Stimulated activated CD4-positive, alpha-beta T cell treated with anti-CD3 and anti-CD28 coated beads, Interleukin-4, amount 100 ng/mL, for 48 hours (primary cell): ENCODE measurements around the gene RAB5A.
"Not testable (repeated sequence)": the region's sequence is repeated elsewhere in the genome, so short reads cannot be mapped to it uniquely, and the experiment has no call there.

Experiments
- DNase-seq, 2 donors: peaks; one replicate each; pipeline ENCODE4 v3.0.0-alpha.2; 2020; ENCODE audit warnings: low read depth in 2 of 2

The RAB5A gene

DNA sequence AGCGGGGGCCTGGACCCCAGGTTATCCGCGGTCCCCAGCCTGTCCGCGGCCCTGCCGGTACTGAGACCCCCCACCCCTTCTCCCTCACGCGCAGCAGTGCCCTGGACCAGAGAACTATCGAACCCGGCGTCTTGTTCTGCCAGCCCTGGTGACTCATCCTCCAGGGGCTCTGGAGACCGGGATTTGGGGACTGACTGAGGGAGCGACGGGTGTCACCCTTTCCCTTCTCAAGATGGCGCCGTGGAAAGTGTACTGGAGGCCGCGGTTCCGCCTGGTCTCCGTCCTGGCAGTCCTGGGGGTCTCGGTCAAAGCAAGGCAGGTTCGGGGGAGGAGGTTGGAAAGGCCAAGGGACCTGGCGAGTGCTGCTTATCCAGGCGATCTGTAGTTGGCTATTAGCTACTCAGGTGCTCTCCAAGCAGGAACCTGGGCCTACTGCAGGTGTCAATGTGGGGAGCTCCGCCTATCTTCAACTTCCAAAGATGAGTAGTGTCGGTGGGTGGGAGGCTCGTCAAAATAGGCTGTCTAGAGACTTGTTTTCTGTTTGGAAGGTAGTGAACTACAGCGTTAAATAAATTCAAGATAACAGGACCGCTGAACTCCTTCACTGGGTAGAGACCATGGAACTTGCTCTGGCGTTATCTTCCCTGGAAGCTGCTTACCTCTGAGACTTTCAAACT is 790 bp downstream of the RAB5A start:
- DNase-seq: peak in 1 of 2 donors; percentile 33

DNA sequence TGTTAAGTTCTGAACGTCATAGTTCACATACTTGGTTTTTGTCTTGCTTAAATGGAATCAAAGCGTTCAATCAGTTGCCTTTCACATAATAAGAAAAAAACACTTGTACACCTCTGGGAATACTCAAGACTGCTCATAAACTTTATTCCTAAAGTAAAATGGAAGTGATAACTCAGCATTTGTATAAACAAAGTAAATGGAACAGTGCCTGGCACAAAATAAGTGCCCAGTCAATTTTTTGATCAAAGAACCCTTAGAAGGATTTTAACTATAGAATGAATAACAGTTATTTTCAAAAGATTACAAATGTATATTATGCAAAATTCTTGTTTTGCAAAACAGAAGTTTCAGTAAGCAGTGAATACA is 1.3 kb downstream of the RAB5A start:
- DNase-seq: no peak

DNA sequence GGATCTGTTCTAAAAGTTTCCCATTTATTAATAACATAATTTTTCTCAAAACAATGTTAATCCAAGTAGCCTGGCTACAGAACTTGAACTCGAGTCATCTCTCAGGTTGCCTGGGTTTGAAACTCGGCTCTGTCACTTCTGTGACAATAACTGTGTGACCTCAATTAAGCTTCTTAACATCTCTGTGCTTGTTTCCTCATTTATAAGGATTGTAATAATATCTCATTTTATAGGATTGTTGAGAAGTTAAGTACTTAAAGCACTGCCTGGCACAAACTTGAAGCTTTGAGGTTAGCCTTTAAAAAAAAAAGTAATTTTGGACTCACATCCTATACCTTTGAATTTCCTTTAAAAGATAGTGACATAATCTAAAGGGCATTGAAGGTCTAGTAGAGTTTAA is 3.4 kb downstream of the RAB5A start:
- DNase-seq: no peak

DNA sequence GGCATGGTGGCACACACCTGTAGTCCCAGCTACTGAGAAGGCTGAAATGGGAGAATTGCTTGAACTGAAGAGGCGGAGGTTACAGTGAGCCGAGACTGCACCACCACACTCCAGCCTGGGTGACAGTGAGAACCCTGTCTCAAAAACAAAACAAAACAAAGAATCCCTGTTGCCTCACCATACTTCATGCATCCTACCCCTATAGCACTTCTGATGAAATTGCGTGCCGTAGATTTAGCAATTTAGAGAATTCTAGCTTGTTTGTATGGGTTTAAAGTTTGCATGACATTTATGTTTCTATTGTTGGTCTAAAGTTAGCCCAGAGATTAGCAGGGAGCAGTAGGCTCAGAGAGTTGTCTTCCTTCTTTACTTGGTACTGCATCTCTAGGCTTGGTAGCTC is 7.8 kb downstream of the RAB5A start:
- no peak for DNase-seq

DNA sequence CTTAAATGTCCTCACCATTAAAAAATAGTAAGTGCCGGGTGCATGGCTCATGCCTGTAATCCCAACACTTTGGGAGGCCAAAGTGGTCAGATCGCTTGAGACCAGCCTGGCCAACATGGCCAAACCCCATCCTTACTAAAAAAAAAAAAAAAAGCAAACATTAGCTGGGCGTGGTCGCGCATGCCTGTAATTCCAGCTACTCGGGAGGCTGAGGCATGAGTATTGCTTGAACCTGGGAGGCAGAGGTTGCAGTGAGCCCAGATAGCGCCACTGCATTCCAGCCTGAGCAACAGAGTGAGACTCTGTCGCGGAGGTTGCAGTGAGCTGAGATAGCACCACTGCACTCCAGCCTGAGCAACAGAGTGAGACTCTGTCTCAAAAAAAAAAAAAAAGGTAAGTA is 10.5 kb downstream of the RAB5A start:
- not testable (repeated sequence) for DNase-seq

DNA sequence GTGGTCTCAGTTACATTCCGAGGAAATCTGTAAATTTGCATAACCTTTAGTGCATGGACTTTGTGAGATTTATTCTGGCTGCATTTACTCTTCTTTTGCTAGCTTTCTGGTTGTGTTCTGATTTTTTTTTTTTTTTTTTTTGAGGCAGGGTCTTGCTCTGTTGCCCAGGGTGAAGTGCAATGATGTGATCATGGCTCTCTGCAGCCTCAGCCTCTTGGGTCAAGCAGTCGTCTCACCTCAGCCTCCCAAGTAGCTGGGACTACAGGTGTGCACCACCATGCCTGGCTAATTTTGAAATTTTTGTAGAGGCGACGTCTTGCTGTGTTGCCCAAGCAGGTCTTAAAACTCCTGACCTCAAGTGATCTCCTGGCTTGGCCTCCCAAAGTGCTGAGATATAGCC is 12.6 kb downstream of the RAB5A start:
- no peak for DNase-seq

DNA sequence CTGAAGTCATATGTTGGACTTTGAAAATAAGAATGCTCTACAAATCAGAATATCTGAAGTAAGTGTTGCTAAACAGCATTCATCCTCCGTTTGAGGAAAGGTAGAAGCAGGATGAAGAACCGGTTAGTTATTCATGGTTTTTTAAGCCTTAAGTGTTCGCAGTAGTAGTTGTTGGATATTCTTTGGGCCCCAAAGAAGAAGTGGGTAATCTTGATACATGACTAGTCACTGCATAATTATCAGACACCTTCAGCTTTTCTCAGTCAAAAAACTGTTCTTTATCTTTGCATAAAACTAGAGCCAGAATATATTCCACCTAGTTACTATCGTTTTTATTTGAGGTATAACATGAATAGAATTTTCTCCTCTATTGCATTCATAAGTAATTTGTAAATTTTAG is 13.8 kb downstream of the RAB5A start:
- DNase-seq: no peak

DNA sequence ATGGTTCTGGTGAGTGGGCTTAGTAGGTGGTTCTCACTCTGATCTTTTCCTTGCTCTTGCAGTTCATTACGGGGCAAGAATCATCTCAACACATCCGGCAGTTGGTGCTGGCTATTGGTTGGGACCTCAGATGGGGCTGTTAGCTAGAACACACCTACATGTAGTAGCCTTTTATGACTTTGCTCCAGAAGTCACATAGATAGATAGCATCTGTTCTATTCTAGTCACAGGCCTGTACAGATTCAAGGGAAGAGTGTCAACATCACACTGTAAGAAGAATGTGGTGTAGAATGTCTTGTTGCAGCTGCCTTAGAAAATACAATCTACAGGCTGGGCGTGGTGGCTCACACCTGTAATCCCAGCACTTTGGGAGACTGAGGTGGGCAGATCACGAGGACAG is 15.1 kb downstream of the RAB5A start:
- DNase-seq: no peak

DNA sequence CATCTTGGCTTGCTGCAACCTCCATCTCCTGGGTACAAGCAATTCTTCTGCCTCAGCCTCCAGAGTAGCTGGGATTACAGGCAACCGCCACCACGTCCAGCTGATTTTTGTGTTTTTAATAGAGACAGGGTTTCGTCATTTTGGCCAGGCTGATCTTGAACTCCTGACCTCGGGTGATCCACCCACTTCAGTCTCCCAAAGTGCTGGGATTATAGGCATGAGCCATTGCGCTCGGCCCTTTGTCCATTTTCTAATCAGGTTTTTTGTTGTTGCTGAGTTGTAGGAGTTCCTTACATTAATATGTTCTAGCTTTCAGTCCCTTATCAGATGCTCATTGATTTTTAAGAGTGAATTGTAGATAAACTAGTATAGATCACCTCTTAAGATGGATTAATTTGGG is 20.3 kb downstream of the RAB5A start:
- no peak for DNase-seq

DNA sequence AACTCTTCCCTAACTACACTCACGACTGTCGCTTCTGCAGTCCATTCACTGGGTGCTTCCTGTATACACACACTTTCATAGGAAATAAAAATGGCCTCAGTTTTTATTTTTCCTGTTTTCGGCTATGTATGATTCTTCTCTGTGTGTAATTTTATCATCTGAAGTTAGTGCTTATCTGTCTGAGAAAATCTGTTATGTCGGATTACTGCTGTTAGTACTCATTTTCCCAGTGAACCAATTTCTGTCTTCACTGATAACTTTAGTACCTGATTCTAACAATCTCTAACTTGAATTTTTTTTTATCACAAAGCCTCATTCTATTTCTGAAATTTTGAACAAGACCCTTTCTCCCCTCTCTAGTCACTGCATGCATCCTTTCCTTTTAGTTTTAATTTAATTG is 20.9 kb downstream of the RAB5A start:
- DNase-seq: no peak

DNA sequence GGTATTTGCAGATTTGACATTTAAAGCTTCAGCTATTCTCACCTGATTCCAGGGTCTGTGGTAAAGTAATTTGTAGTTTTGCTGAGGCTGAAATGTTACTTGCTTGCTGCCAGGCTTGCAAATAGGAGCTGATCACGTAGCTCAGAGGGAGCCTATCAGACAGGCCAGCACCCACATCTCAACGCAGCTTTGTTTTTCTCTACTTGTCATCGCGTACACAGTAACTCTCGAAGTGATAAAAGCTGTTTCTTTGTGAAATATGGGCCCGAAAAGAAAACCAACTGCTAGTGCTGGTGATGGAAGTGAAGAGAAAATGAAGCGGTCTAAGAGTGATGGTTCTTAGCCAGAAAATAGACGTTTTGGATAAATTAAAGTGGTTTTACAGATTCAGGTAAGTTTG is 23.4 kb downstream of the RAB5A start:
- no peak for DNase-seq

DNA sequence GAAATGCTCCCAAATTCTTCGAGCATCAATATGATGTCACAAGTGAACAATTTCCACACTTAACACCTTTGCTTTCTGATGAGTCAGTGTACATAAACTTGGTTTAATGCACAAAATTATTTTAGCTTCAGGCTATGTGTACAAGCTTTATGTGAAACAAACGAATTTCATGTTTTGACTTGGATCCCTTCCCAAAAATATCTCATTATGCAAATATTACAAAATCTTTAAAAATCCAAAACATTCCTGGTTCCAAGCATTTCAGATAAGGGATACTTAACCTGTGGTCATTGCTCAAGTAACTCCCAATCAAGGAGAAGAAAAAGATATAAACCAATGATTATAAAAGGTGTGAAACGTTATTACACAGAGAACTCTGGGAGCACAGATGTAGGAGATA is 25.2 kb downstream of the RAB5A start:
- DNase-seq: no peak

DNA sequence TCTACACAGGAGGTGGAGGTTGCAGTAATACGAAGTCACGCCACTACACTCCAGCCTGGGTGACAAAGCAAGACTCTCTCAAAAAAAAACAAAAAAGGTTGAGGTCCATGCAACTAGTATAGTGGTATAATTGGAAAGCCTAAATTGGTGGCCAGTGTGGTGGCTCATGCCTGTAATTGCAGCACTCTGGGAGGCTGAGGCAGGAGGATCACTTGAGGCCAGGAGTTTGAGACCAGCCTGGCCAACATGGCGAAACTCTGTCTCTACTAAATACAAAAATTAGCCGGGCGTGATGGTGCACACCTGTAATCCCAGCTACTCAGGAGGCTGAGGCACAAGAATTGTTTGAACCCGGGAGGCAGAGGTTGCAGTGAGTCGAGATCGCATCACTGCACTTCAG is 42.0 kb downstream of the RAB5A start:
- DNase-seq: not testable (repeated sequence)

DNA sequence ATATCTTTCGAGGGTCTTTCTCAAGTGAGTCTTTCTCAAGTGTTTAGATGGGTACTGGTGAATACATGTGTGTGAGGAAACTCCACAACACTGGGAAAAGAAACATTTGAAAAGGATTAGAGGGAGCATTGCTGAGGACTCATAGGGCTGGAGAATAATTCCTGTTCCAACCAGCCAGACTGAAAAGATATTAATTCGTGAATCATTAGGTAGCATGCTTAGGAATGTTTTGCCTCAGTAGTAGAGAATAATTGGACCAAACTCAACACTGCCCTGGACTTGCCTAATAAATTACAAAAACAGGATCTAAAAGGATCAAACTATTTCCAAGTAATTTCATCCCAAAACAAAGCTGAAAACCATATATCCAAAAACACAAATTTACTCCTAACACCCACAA is 47.9 kb downstream of the RAB5A start:
- no peak for DNase-seq

DNA sequence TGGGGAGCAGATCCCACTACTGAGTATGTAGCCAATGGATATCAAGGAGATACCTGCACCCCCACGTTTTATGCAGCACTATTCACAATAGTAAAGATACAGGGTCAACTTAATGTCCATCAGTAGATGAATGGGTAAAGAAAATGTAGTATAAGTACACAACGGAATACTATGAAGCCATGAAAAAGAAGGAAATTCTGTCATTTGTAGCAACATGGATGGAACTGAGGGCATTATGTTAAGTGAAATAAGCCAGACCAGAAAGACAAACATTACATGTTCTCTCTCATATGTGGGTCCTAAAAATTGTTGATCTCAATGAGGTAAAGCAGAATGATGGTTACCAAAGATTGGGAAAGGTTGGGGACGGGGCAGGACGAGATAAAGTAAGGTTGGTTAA is 50.6 kb downstream of the RAB5A start:
- DNase-seq: no peak

DNA sequence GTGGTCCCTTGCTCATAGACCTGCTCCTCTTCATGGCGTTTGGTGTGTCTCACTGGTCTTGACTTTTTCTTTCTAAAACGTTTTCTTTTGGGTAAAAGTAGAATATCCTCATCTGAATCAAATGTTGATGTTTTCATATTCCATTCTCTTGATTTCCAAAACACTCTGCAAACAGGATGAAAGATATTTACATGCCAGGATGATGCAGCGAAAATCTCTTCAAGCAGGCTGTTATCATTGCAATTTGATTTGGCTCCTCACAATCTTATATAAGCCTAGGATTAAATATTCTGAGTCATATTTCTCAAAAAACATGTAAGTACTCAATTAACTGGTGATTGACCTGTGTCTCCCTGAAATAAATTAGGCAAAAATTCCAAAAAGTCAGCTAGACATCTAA is 55.0 kb downstream of the RAB5A start:
- DNase-seq: no peak

DNA sequence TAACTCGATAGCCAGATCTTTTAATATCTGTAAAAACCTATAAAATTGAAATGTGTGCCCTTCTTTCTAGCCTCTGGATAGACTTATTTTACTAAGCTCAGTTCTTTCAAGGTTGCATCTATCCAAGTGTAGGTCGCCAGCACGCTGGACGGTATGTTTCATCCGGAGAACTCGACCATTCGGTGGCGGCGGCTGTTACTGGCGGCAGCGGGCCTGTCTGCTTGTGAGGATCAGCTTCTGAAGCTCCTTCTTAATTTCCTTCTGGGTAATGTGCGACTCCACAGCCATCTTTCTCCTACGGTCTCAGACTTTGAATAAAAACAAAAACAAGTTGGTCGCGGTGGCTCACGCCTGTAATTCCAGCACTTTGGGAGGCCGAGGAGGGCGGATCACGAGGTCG is 61.1 kb downstream of the RAB5A start:
- DNase-seq: no peak

DNA sequence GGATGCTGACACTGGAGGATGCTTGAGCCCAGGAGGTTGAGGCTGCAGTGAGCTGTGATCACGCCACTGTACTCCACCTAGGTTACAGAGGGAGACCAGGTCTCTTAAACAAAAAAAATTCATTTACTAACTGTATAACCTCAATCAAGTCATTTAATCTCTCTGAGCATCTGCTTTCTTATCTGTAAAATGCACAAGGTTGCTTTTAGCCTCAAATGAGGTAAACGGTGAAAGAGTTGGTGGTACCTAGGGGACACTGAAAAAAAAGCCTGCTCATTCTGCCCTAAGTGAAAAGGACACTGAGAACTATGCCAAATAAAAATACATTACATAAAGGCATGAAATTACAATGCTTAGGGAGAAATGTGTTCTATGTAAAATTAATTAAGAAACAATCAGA is 61.7 kb downstream of the RAB5A start:
- no peak for DNase-seq

DNA sequence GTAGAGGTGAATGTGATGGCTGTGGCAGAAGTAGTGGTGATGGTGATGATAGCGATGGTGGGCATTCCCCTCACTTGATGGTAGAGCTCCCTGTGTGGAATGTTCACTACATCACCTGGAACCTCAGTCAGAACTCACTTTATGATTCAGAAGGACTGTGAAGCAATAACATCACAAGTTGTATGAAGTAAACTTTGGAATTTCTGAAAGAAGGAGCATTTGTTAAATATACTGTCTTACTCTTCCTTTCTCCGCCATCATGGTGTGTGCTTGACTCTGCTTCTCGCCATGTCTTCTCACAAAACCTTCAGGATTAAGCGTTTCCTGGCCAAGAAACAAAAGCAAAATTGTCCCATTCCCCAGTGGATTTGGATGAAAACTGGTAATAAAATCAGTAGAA is 65.3 kb downstream of the RAB5A start, which contains the start of gene PP2D1:
Gene PP2D1 (minus strand): TSS at position 101 of the 400 bp plus-strand sequence. CDS start 192 bp downstream, outside the sequence.
- DNase-seq: no peak

DNA sequence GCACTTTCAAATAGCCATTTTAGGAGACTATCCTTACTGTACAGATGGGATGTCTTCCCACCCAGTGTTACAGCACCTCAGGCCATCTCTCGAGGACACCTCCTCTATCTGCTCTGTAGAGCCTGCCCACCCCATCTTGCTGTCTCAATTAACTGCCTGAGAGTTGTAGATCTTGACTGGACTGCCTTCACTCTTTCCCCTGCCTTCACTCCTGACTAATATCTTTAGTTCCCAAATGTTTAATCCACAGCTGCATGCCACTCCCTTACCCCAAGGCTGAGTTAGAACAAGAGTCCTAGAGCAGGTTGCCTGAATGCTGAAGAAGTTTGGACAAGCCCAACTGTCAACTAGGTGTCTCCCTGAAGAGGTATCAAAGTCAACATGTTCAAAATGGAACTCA is 66.5 kb downstream of the RAB5A start:
- no peak for DNase-seq

DNA sequence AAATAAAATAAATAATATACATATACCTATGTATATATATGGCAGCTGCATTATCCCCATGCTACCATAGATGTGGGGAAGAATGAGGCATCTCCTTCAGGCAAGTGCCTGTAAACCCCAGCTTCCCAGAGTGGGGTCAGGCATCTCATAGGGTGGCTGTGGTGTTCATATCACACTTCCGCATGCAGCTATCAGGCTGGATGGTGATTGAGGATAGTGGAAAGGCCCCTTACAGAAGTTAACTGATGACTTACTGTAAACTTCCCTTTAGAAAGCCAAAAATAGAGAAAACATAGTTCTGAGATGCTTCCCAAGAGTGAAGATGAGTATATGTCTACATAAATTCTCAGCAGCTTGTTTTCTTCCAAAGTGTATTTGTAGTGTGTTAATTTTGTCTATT is 68.6 kb downstream of the RAB5A start:
- no peak for DNase-seq

DNA sequence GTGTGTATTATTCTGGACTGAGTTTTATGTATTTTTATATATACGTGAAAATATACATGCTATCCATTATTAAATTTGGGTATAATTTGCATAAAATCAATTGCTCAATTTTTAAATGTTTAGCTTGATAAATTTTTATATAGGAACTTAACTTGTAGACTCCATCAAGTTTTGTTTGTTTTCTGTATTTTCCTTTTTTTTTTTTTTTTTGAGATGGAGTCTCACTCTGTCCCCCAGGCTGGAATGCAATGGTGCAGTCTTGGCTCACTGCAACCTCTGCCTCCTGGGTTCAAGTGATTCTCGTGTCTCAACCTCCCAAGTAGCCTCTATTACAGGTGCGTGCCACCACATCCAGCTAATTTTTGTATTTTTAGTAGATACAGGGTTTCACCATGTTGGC is 69.2 kb downstream of the RAB5A start:
- DNase-seq: not testable (repeated sequence)

DNA sequence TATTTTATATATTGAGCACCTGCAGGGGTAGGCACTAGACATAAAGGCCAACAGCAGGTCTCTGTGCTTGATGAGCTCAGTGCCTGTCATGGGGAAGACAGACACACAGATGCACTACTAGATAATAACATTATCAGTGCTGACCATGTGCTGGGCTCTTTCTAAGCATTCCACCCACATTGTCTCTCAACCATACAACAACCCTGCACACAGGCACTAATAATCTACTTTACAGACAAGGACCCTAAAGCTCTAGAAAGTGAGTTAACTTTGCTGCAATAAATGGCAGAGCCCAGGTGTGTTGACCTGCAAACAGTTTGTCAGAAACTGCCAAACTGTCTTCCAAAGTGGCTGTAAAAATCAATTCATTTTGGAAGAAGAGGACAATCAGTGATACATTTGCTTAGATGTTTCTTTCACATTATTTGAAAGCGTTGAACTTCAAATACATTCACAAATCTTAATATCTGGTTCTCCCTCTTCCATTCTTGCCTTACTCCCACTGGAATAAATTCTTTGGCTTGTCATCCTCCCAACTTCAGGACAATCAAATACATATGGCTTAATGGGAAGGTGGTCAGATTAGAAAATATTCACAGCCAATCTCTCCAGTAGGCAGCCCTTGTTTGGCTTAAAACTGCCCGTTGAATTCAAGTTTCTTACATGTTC is 76.2 kb downstream of the RAB5A start:
- no peak for DNase-seq
